ENCODE data around the gene PCSK6.

PCSK6 gene

GRCh38 chr15:101353240-101353639, 136.3 kb downstream of the PCSK6 start:
- no peak for DNase-seq (ENCODE audit: low spot score)
- H3K4me2 ChIP-seq (ENCODE audit: insufficient read depth, low read length, poor library complexity, severe bottlenecking) = no peak overlapping the region
- no peak overlapping the region for H2BK15ac ChIP-seq (ENCODE audit: low read length)
- no peak overlapping the region for H4K8ac ChIP-seq (ENCODE audit: low read depth, low read length)
- H3K9me3 ChIP-seq (replicated peaks in 1 of 2; ENCODE audit: control insufficient read depth in 2 of 2, insufficient read depth in 1 of 2, low read depth in 1 of 2, low read length in 2 of 2) = peaks cover 4 to 6% of the 10 kb centered on the region in 2 donors
- H3K4me3 ChIP-seq (ENCODE audit: low read length in 2 of 2) = no peak overlapping the region
- H3K79me1 ChIP-seq (ENCODE audit: low read depth, low read length) = no peaks in the 10 kb centered on the region
- peak overlapping the region; percentile 71 for H3K18ac ChIP-seq (ENCODE audit: low read length)
- H4K91ac ChIP-seq (ENCODE audit: low read depth, low read length, poor library complexity) = no peak overlapping the region
- no peak overlapping the region for H3K4ac ChIP-seq (ENCODE audit: low read length)
- no peak overlapping the region for H2BK5ac ChIP-seq (ENCODE audit: low read length)
- H2BK12ac ChIP-seq (ENCODE audit: low read length) = no peak overlapping the region
- no peak overlapping the region for H3K23ac ChIP-seq (ENCODE audit: low read depth, low read length, poor library complexity)
- WGBS, 2 donors (ENCODE audit: extremely low coverage in 2 of 2, insufficient read length in 2 of 2, insufficient replicate concordance in 1 of 2) = no CpG with 5 or more reads among the region's 7 CpGs
- H3K36me3 ChIP-seq (replicated peaks in 1 of 2; ENCODE audit: control insufficient read depth in 2 of 2, insufficient read depth in 2 of 2, low read length in 2 of 2) = peaks cover 2 to 4% of the 10 kb centered on the region in 2 donors
- no peak overlapping the region for H3K27ac ChIP-seq (replicated peaks; ENCODE audit: low read length)
- peaks cover 0 to 4% of the 10 kb centered on the region in 2 donors for H3K4me1 ChIP-seq (ENCODE audit: control insufficient read depth in 2 of 2, insufficient read depth in 1 of 2, low read depth in 1 of 2, low read length in 2 of 2)
- H3K14ac ChIP-seq (ENCODE audit: low read length) = peak overlapping the region; percentile 90
- no peak overlapping the region for H2AFZ ChIP-seq (ENCODE audit: low read length)
- H3K9ac ChIP-seq (ENCODE audit: low read depth, low read length, poor library complexity) = no peak overlapping the region
- H3K27me3 ChIP-seq (ENCODE audit: control insufficient read depth in 3 of 3, insufficient read depth in 3 of 3, low read depth in 1 of 3, low read length in 3 of 3) = no peaks in the 10 kb centered on the region
- H2AK5ac ChIP-seq (ENCODE audit: low read depth, low read length) = peak overlapping the region; percentile 61
- no peak overlapping the region for H2BK120ac ChIP-seq (ENCODE audit: low read depth, low read length)

- Histone ChIP-seq H3K14ac (ENCODE audit: low read length) (no peak overlapping the region), H2AK5ac (ENCODE audit: low read depth, low read length) (no peak overlapping the region)
- no CpG with 5 or more reads among the region's 2 CpGs for WGBS, 2 donors (ENCODE audit: extremely low coverage in 2 of 2, insufficient read length in 2 of 2, insufficient replicate concordance in 1 of 2)
Measured at GRCh38 chr15:101351736-101352135, 137.8 kb downstream of the PCSK6 start.

GRCh38 chr15:101349047-101349951, 140.2 kb downstream of the PCSK6 start:
- H3K27me3 ChIP-seq (ENCODE audit: control insufficient read depth in 3 of 3, insufficient read depth in 3 of 3, low read depth in 1 of 3, low read length in 3 of 3) = no peaks in the 10 kb centered on the region
- no peak overlapping the region for H3K4me3 ChIP-seq (ENCODE audit: low read length in 2 of 2)
- no CpG with 5 or more reads among the region's 14 CpGs for WGBS, 2 donors (ENCODE audit: extremely low coverage in 2 of 2, insufficient read length in 2 of 2, insufficient replicate concordance in 1 of 2)

More at GRCh38 chr15:101351736-101352135, 137.8 kb downstream of the PCSK6 start:
- Histone ChIP-seq H2BK5ac (ENCODE audit: low read length) (no peak overlapping the region), H3K9me3 (replicated peaks in 1 of 2; ENCODE audit: control insufficient read depth in 2 of 2, insufficient read depth in 1 of 2, low read depth in 1 of 2, low read length in 2 of 2) (peaks cover 4 to 6% of the 10 kb centered on the region in 2 donors), H2BK12ac (ENCODE audit: low read length) (no peak overlapping the region), H3K9ac (ENCODE audit: low read depth, low read length, poor library complexity) (no peak overlapping the region), H2BK15ac (ENCODE audit: low read length) (no peak overlapping the region), H4K91ac (ENCODE audit: low read depth, low read length, poor library complexity) (no peak overlapping the region), H3K4me3 (ENCODE audit: low read length in 2 of 2) (no peak overlapping the region), H3K27ac (replicated peaks; ENCODE audit: low read length) (no peak overlapping the region), H2AFZ (ENCODE audit: low read length) (no peak overlapping the region), H3K4me2 (ENCODE audit: insufficient read depth, low read length, poor library complexity, severe bottlenecking) (no peak overlapping the region), H3K27me3 (ENCODE audit: control insufficient read depth in 3 of 3, insufficient read depth in 3 of 3, low read depth in 1 of 3, low read length in 3 of 3) (no peaks in the 10 kb centered on the region), H3K79me1 (ENCODE audit: low read depth, low read length) (peaks cover 2% of the 10 kb centered on the region), H3K4me1 (ENCODE audit: control insufficient read depth in 2 of 2, insufficient read depth in 1 of 2, low read depth in 1 of 2, low read length in 2 of 2) (peaks cover 0 to 4% of the 10 kb centered on the region in 2 donors), H3K4ac (ENCODE audit: low read length) (no peak overlapping the region), H4K8ac (ENCODE audit: low read depth, low read length) (no peak overlapping the region), H3K18ac (ENCODE audit: low read length) (no peak overlapping the region), H3K23ac (ENCODE audit: low read depth, low read length, poor library complexity) (no peak overlapping the region), H3K36me3 (replicated peaks in 1 of 2; ENCODE audit: control insufficient read depth in 2 of 2, insufficient read depth in 2 of 2, low read length in 2 of 2) (peaks cover 2 to 4% of the 10 kb centered on the region in 2 donors), H2BK120ac (ENCODE audit: low read depth, low read length) (no peak overlapping the region)
- no peak for DNase-seq (ENCODE audit: low spot score)

GRCh38 chr15:101348643-101349042, 140.9 kb downstream of the PCSK6 start:
- no peak overlapping the region for H4K8ac ChIP-seq (ENCODE audit: low read depth, low read length)
- no peak overlapping the region for H2AK5ac ChIP-seq (ENCODE audit: low read depth, low read length)
- no peak overlapping the region for H3K27ac ChIP-seq (replicated peaks; ENCODE audit: low read length)
- peaks cover 0 to 4% of the 10 kb centered on the region in 2 donors for H3K4me1 ChIP-seq (ENCODE audit: control insufficient read depth in 2 of 2, insufficient read depth in 1 of 2, low read depth in 1 of 2, low read length in 2 of 2)
- no peak overlapping the region for H2BK120ac ChIP-seq (ENCODE audit: low read depth, low read length)
- no CpG with 5 or more reads among the region's 12 CpGs for WGBS, 2 donors (ENCODE audit: extremely low coverage in 2 of 2, insufficient read length in 2 of 2, insufficient replicate concordance in 1 of 2)
- H3K23ac ChIP-seq (ENCODE audit: low read depth, low read length, poor library complexity) = no peak overlapping the region
- no peak for DNase-seq (ENCODE audit: low spot score)
- H2BK12ac ChIP-seq (ENCODE audit: low read length) = no peak overlapping the region
- H3K27me3 ChIP-seq (ENCODE audit: control insufficient read depth in 3 of 3, insufficient read depth in 3 of 3, low read depth in 1 of 3, low read length in 3 of 3) = no peaks in the 10 kb centered on the region
- H3K4ac ChIP-seq (ENCODE audit: low read length) = no peak overlapping the region
- peaks cover 2 to 6% of the 10 kb centered on the region in 2 donors for H3K9me3 ChIP-seq (replicated peaks in 1 of 2; ENCODE audit: control insufficient read depth in 2 of 2, insufficient read depth in 1 of 2, low read depth in 1 of 2, low read length in 2 of 2)
- H3K14ac ChIP-seq (ENCODE audit: low read length) = peak overlapping the region; percentile 17
- H3K9ac ChIP-seq (ENCODE audit: low read depth, low read length, poor library complexity) = no peak overlapping the region
- no peak overlapping the region for H3K4me3 ChIP-seq (ENCODE audit: low read length in 2 of 2)
- no peak overlapping the region for H2BK15ac ChIP-seq (ENCODE audit: low read length)
- H2AFZ ChIP-seq (ENCODE audit: low read length) = no peak overlapping the region
- peaks cover 2% of the 10 kb centered on the region for H3K79me1 ChIP-seq (ENCODE audit: low read depth, low read length)
- no peak overlapping the region for H2BK5ac ChIP-seq (ENCODE audit: low read length)
- H3K18ac ChIP-seq (ENCODE audit: low read length) = peak overlapping the region; percentile 74
- peaks cover 2 to 4% of the 10 kb centered on the region in 2 donors for H3K36me3 ChIP-seq (replicated peaks in 1 of 2; ENCODE audit: control insufficient read depth in 2 of 2, insufficient read depth in 2 of 2, low read length in 2 of 2)
- H4K91ac ChIP-seq (ENCODE audit: low read depth, low read length, poor library complexity) = no peak overlapping the region
- H3K4me2 ChIP-seq (ENCODE audit: insufficient read depth, low read length, poor library complexity, severe bottlenecking) = no peak overlapping the region

More at GRCh38 chr15:101349047-101349951, 140.2 kb downstream of the PCSK6 start:
- H4K8ac ChIP-seq (ENCODE audit: low read depth, low read length) = no peak overlapping the region
- H3K36me3 ChIP-seq (replicated peaks in 1 of 2; ENCODE audit: control insufficient read depth in 2 of 2, insufficient read depth in 2 of 2, low read length in 2 of 2) = peaks cover 2 to 4% of the 10 kb centered on the region in 2 donors
- no peak overlapping the region for H3K14ac ChIP-seq (ENCODE audit: low read length)
- no peak for DNase-seq (ENCODE audit: low spot score)
- no peak overlapping the region for H2BK12ac ChIP-seq (ENCODE audit: low read length)
- no peak overlapping the region for H3K4ac ChIP-seq (ENCODE audit: low read length)
- no peak overlapping the region for H3K18ac ChIP-seq (ENCODE audit: low read length)
- H3K4me2 ChIP-seq (ENCODE audit: insufficient read depth, low read length, poor library complexity, severe bottlenecking) = no peak overlapping the region
- no peak overlapping the region for H2BK5ac ChIP-seq (ENCODE audit: low read length)
- H3K4me1 ChIP-seq (ENCODE audit: control insufficient read depth in 2 of 2, insufficient read depth in 1 of 2, low read depth in 1 of 2, low read length in 2 of 2) = peaks cover 0 to 4% of the 10 kb centered on the region in 2 donors
- no peak overlapping the region for H3K23ac ChIP-seq (ENCODE audit: low read depth, low read length, poor library complexity)
- no peak overlapping the region for H2AK5ac ChIP-seq (ENCODE audit: low read depth, low read length)
- H3K9ac ChIP-seq (ENCODE audit: low read depth, low read length, poor library complexity) = no peak overlapping the region
- no peak overlapping the region for H2AFZ ChIP-seq (ENCODE audit: low read length)
- H3K79me1 ChIP-seq (ENCODE audit: low read depth, low read length) = peaks cover 2% of the 10 kb centered on the region
- H2BK15ac ChIP-seq (ENCODE audit: low read length) = no peak overlapping the region
- no peak overlapping the region for H4K91ac ChIP-seq (ENCODE audit: low read depth, low read length, poor library complexity)
- peaks cover 4 to 6% of the 10 kb centered on the region in 2 donors for H3K9me3 ChIP-seq (replicated peaks in 1 of 2; ENCODE audit: control insufficient read depth in 2 of 2, insufficient read depth in 1 of 2, low read depth in 1 of 2, low read length in 2 of 2)
- no peak overlapping the region for H3K27ac ChIP-seq (replicated peaks; ENCODE audit: low read length)
- H2BK120ac ChIP-seq (ENCODE audit: low read depth, low read length) = no peak overlapping the region
